GM18511 (cell line): ENCODE measurements around the gene RADIL.
"Not testable (repeated sequence)": the region's sequence is repeated elsewhere in the genome, so short reads cannot be mapped to it uniquely, and the experiment has no call there.

Experiments used
- ATAC-seq: cut with Tn5 transposase; IDR thresholded peaks from one replicate; pipeline ENCODE4 v1.9.1; 2021; ENCODE audit warnings: mild to moderate bottlenecking, moderate library complexity; ENCODE audit not compliant: unreplicated experiment

Gene RADIL

GRCh38 chr7:4797858-4798705 is 85.4 kb downstream of the RADIL start:
- peak; percentile 75 for ATAC-seq

- no peak for ATAC-seq
Observed at GRCh38 chr7:4796453-4796852, 87.1 kb downstream of the RADIL start.

- no peak for ATAC-seq
Observed at GRCh38 chr7:4794591-4795350, 88.7 kb downstream of the RADIL start.

- not testable (repeated sequence) for ATAC-seq
Observed at GRCh38 chr7:4794171-4794570, 89.3 kb downstream of the RADIL start.

DNA sequence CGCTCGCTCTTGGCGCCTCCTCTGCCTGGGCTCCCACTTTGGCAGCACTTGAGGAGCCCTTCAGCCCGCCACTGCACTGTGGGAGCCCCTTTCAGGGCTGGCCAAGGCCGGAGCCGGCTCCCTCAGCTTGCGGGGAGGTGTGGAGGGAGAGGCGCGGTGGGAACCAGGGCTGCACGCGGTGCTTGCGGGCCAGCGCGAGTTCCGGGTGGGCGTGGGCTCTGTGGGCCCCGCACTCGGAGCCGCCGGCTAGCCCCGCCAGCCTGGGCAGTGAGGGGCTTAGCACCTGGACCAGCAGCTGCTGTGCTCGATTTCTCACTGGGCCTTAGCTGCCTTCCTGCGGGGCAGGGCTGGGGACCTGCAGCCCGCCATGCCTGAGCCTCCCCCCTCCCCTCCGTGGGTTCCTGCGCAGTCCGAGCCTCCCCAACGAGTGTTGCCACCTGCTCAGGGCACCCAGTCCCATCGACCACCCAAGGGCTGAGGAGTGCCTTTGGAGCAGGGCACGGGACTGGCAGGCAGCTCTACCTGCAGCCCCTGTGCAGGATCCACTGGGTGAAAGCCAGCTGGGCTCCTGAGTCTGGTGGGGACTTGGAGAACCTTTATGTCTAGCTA is 90.0 kb downstream of the RADIL start:
- ATAC-seq = not testable (repeated sequence)

DNA sequence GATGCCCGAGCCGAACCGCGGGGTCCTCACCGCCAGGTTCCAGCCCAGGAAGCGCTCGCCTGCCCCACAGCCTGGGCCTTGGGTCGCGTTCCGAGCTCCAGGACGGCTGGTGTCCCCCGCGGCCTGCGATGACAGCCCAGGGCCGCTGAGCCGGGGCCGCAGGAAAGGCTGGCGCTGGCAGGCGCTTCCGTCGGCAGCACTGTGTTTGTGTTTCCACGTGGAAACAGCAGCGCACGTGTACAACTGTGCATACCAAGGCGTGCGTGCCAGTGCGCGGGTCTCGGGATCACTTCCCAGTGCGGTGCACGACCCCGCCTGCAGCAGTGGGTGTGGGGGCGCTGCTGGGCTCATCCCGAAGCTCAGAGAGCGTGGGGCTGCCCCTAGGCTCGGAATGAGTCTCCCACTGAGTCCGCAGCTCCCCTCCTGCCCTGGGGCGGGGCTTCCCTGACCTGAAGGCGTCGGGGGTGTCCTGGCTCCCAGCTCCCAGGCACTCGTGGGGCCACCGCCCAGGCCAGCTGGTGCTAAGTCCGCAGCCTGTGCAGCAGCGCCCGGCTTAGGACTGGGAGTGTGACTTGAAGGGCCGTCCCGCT is 90.9 kb downstream of the RADIL start:
- ATAC-seq = no peak

- no peak for ATAC-seq
Observed at GRCh38 chr7:4791738-4792536, 91.6 kb downstream of the RADIL start.

DNA sequence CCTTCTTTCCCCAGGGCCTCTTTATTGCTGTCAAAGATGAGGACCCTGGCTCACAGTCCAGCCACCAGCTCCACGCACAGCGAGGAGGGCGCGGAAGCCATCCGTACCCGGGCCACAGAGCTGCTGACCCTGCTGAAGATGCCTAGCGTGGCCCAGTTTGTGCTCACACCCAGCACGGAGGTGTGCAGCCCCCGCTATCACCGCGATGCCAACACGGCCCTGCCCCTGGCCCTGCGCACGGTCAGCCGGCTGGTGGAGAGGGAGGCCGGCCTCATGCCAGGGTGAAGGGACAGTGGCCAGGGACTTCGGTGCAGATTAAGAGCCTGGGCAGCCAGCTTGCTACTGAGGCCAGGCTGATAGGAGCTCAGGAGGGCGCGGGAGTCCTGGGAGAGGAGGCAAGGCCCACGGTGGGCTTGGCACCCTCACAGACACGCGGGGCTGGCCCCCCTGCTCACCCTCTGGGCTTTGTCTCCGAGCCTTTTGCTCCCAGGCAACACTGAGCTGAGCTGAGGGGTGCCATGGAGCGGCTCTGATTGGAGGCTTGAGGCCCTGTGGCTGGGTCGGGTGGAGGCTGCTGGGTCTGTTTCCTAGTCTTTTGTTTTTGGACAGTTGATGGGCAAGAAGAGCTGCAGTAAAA is 92.3 kb downstream of the RADIL start:
- no peak for ATAC-seq

GRCh38 chr7:4790516-4790991 is 93.0 kb downstream of the RADIL start:
- ATAC-seq = no peak

GRCh38 chr7:4790078-4790465 is 93.4 kb downstream of the RADIL start:
- ATAC-seq = no peak

- no peak for ATAC-seq
Observed at GRCh38 chr7:4789194-4790077, 94.1 kb downstream of the RADIL start.

DNA sequence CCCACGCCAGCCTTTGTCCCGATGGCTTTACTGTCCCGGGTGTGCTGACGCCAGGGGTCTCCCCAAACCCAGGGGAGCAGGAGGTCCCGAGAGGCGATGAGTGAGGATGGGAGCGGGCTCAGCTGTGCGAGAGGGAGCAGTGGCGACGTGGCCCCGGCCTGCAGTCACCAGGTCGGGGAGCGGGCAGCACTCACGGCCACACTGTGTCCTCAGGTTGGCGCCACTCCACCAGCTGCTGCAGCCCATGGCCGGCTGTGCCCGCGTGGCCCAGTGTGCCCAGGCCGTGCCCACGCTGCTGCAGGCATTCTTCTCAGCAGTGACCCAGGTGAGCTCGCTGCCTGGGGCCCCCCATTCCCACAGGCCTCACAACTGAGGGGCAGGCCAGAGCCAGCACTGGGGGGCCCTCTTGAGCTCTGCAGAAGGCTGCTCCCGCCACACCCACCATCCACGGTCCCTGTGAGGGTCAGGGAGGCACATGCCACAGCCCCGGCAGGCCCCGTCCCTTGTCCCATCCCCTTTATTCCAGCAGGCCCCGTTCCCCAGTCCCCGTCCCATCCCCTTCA is 94.8 kb downstream of the RADIL start:
- ATAC-seq = no peak

DNA sequence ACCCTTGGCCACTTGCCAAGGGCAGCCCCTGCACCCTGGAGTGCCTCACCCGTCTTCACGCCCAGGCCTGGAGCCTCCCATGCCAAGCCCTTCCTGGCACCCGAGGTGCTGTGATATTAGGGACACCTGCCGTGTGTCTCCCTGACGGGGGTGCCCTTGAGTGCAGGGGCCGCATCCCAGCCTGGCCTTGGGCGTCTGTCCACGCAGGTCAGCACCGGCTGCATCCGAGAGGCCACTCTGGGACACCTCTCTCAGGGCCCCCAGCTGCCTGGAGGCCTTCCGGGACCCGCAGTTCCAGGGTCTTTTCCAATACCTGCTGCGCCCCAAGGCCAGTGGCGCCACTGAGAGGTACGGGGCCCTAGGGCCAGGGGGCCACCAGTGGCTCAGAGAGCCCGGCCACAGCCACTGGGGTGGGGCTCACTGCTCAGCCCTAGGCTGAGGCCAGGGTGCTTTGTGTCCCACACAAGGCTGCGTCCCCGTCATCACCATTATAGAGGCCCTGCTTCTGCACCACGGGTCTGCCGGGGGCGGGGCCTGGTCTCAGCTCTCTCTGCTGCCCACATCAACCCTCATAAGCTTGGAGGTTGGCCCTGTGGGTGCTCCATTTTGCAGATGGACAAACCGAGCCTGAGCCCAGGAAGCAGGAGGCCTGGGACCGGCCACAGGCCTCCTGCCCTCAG is 95.4 kb downstream of the RADIL start:
- ATAC-seq = no peak

DNA sequence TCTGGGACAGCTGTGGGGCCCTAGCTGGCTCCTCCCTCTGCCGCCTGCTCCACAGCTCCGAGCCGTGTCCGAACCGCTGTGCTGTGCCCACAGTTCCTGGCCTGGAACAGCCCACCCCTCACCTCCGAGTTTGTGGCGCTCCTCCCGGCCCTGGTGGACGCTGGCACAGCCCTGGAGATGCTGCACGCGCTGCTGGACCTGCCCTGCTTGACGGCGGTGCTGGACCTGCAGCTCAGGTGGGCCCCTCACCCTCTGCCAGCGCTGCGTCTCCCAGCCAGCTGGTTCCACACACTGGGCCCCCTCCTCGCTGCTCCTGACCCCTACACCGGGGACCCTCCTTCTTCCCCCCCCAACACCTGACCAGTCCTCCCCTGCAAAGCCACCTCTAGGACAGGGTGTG is 96.0 kb downstream of the RADIL start:
- ATAC-seq = no peak

- no peak for ATAC-seq
Observed at GRCh38 chr7:4786015-4786414, 97.5 kb downstream of the RADIL start.

DNA sequence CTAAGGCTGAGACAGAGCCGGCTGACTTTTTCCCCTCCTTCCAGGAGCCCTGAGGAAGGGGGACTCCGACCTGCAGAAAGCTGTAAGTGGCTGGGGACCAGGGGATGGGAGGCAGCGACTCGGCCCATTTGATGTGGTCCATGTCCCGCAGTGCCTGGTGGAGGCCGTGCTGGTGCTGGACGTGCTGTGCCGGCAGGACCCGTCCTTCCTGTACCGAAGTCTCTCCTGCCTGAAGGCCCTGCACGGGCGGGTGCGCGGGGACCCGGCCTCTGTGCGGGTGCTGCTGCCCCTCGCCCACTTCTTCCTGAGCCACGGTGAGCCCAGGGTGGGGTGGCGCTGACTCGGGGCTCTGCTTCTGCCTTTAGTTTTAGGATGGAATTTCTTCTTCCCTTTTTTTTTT is 98.1 kb downstream of the RADIL start:
- ATAC-seq = no peak

- ATAC-seq = no peak
Observed at GRCh38 chr7:4784799-4785198, 98.7 kb downstream of the RADIL start.

DNA sequence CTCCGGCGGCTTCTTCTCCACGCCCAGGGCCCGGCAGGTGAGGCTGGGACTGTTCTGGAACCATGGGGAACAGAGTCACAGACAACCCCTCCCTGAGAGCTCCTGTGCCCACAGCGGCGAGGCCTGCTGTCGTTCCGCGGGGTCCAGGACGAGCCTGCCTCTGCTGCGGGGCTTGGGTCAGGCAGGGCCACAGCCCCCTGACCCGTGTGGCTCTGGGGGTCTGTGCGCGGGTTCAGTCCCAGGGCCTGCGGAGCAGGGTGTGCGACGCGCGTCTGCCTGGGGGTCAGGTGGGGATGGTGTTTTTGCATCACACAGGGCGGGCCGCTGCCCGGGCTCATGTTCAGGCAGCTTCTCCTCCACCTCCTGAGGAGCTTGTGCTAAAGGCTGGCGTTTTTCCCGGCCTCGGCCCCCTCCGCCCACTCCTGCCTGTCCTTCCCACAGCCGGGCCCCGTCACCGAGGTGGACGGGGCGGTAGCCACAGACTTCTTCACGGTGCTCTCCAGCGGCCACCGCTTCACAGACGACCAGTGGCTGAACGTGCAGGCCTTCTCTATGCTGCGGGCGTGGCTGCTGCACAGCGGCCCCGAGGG is 99.7 kb downstream of the RADIL start:
- ATAC-seq = no peak
